D341Med (cell line): ENCODE measurements around the gene ANKS3.

Source experiments
- DNase-seq: peaks from one replicate; pipeline ENCODE4 v3.0.0; 2012; ENCODE audit warnings: low spot score

ANKS3 gene

GRCh38 chr16:4724661-4725270 lies 9.3 kb downstream of the ANKS3 start:
- no peak for DNase-seq

- DNase-seq = no peak
Measured at GRCh38 chr16:4723071-4723767, 10.9 kb downstream of the ANKS3 start.

GRCh38 chr16:4718466-4718865 lies 15.6 kb downstream of the ANKS3 start:
- DNase-seq = no peak

- DNase-seq = no peak
Measured at GRCh38 chr16:4714996-4715395, 19.1 kb downstream of the ANKS3 start.

- no peak for DNase-seq
Measured at GRCh38 chr16:4713663-4714501, 20.2 kb downstream of the ANKS3 start.

GRCh38 chr16:4709481-4709880 lies 24.6 kb downstream of the ANKS3 start:
- no peak for DNase-seq

- no peak for DNase-seq
Measured at GRCh38 chr16:4706871-4707270, 27.2 kb downstream of the ANKS3 start.

- DNase-seq = no peak
Measured at GRCh38 chr16:4704913-4705312, 29.2 kb downstream of the ANKS3 start.

- no peak for DNase-seq
Measured at GRCh38 chr16:4704491-4704890, 29.6 kb downstream of the ANKS3 start.

GRCh38 chr16:4703906-4704305 lies 30.2 kb downstream of the ANKS3 start:
- DNase-seq = no peak

- no peak for DNase-seq
Measured at GRCh38 chr16:4702466-4702808, 31.6 kb downstream of the ANKS3 start.

- DNase-seq = no peak
Measured at GRCh38 chr16:4701791-4702465, 32.1 kb downstream of the ANKS3 start.

GRCh38 chr16:4700997-4701743 lies 32.9 kb downstream of the ANKS3 start:
- no peak for DNase-seq

GRCh38 chr16:4700380-4700996 lies 33.6 kb downstream of the ANKS3 start:
- DNase-seq = no peak

GRCh38 chr16:4699046-4699556 lies 35.0 kb downstream of the ANKS3 start:
- DNase-seq = no peak

- no peak for DNase-seq
Measured at GRCh38 chr16:4698321-4699045, 35.6 kb downstream of the ANKS3 start.

GRCh38 chr16:4697848-4698291 lies 36.2 kb downstream of the ANKS3 start:
- no peak for DNase-seq

GRCh38 chr16:4696905-4697847 lies 36.9 kb downstream of the ANKS3 start:
- no peak for DNase-seq

GRCh38 chr16:4696172-4696904 lies 37.7 kb downstream of the ANKS3 start:
- DNase-seq = no peak
